ENCODE results near the gene PDE3A.

GRCh38 chr12:20364501-20364900 lies 3.8 kb upstream of the PDE3A start:
- TF ChIP-seq EZH2 (IDR thresholded peaks at IDR 0.05) (no peak), POLR2AphosphoS5 (IDR thresholded peaks at IDR 0.05; ENCODE audit: borderline replicate concordance, low read depth, low read length) (no peak)

Data from SK-N-MC (cell line).